Prostate gland (tissue), 2 donors: ENCODE results near the gene ARPC5. TPM values are rescaled to one million over a fixed set of nuclear protein-coding genes. Genes with fewer than 3 reads are reported as not detected.

Experiments used
- total RNA-seq, 2 donors: library from RNA; depleted of rRNA; stranded (reverse); fragments of >200 nt; gene quantifications; one replicate each; pipeline ENCODE4 v1.1.0, GENCODE V29; 2016

The ARPC5 gene
- total RNA-seq, 2 donors from 2014 or later, result 62.9 to 92.8 TPM

Other genes starting within 250 kb of the ARPC5 start
- gene NMNAT2, start 217.4 kb downstream of the ARPC5 start, total RNA-seq, result 10 to 100 TPM in 1 of 2 donors, under 1 TPM in 1; 0.27 to 41.0 TPM
- 10 to 100 TPM; 60.9 to 92.8 TPM for gene SMG7, start 163.3 kb downstream of the ARPC5 start, total RNA-seq
- 1 to 10 TPM; 2.1 to 5.6 TPM for gene NCF2, start 45.3 kb downstream of the ARPC5 start, total RNA-seq
- gene APOBEC4, start 17.5 kb upstream of the ARPC5 start, total RNA-seq, result under 1 TPM in 1 of 2 donors, not detected in 1; 0.34 TPM
- 10 to 100 TPM; 11.1 to 49.6 TPM for gene RGL1, start 169.3 kb upstream of the ARPC5 start, total RNA-seq